GM11168 (cell line): Measurements from ENCODE around the gene ITSN1.
"Not testable (repeated sequence)": the region's sequence is repeated elsewhere in the genome, so short reads cannot be mapped to it uniquely, and the experiment has no call there.

ENCODE experiments used
- in situ Hi-C: fragments of 300-500 bp; cut with MboI; formaldehyde crosslinking; loops from one replicate; pipeline ENCODE4 v1.12.0; 2022; ENCODE audit warnings: low sequenced_read_pairs; ENCODE audit not compliant: unreplicated experiment

The ITSN1 gene

GRCh38 chr21:33761441-33762036, 119.2 kb downstream of the ITSN1 start:
- in situ Hi-C loops, result no loop called here

DNA sequence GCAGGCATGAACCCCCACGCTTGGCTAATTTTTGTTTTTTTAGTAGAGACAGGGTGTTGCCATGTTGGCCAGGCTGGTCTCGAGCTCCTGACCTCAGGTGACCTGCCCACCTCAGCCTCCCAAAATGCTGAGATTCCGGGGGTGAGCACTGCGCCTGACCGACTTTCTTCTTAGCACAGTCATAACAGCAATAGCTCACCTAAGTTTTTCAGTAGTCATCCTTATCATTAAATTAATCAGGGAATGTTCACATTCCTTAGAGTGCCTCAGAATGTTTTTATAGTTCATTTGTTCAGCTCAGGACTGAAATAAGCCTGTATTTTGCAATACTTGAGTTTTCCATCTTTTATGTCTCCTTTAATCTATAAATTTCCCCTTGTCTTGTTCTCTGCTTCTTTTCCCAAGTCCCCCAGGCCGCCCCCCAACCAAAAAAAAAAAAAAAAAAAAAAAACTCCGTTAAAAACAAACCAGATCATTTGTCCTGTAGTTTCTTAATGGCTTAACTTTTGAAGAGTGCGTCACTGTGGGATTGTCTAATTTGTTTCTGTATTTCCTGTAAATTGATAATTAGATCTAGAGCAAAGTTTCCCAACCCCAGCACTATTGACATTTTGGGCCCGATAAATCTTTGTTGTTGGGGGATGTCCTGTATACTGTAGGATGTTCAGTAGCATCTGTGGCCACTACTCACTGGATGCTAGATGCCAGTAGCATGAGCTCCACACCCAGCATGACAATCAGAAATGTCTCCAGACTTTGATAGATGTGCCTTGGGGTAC, 120.7 kb downstream of the ITSN1 start:
- in situ Hi-C loops, result no loop called here

DNA sequence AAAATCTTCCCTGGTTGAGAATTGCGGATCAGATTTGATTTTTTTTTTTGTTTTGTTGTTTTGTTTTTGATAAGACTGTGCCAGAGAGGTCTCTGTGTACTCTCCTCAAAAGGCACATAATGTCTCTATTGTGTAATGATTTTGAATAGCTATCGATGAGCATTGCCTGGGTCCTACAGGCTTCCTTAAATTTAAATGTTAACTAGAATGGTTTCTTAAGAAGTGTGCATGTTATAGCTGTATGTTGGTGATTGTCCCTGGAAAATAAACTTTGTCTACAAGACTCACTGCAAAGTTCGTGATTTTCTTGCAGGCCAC, 121.2 kb downstream of the ITSN1 start:
- in situ Hi-C loops, result no loop called here

DNA sequence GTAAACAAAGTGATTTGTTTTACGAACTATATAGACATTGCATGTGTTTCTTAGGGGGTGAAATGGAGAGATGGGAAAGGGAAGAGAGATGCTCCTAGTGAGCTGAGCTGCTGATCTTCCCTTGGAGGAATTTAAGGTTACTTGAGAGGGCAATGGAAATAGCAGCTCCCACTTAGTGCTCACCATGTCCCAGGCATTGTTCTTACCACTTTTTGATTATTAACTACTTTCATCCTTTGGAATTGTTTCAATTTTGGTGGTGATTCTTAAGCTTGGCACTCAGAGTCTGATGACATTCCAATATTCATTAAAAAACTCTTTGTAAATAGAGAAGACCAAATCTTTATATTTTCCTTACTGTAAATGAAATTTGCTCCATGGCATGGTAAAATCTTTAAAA, 124.9 kb downstream of the ITSN1 start:
- in situ Hi-C loops, result no loop called here

GRCh38 chr21:33767960-33768359, 125.7 kb downstream of the ITSN1 start:
- in situ Hi-C loops, result no loop called here

DNA sequence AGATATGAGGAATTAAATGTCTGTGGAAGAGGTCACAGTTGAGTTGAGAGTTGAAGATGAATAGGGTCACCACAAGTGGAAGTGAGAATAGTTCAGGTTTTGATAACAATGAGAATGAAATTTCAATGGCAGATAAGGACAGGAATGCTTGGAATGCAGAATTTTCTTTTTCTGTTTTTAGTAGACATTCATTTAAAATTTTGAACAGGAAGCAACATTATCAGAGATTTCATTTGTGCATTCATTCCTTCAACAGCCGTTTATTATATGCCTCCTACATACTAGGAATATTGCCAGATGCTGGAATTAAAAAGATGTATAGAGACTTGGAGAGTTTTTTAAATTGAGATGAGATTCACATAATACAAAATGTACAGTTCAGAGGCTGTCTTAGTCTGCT, 126.8 kb downstream of the ITSN1 start:
- in situ Hi-C loops, result no loop called here

DNA sequence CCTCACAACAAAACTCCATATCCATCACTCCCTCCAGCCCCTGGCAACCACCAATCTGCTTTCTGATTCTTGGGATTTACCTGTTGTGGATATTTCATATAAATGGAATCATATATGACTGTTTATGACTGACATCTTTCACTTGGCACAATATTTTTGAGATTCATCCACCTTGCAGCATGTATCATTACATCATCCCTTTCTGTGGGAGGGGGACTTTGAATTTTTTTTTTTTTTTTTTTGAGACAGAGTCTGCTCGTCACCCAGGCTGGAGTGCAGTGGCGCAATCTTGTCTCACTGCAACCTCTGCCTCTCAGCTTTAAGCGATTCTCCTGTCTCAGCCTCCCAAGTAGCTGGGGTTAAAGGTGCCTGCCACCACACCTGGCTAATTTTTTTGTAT, 128.2 kb downstream of the ITSN1 start:
- in situ Hi-C loops, result no loop called here

DNA sequence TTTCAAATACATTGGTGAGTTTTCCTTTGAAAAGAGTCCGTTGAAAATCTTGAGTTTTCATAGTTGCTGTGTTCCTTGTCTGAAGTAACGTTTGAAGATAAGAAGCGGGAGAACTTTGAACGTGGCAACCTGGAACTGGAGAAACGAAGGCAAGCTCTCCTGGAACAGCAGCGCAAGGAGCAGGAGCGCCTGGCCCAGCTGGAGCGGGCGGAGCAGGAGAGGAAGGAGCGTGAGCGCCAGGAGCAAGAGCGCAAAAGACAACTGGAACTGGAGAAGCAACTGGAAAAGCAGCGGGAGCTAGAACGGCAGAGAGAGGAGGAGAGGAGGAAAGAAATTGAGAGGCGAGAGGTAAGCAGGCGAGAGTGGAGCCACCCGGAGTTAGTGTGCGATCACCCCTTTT, 129.7 kb downstream of the ITSN1 start:
- in situ Hi-C loops, result no loop called here

DNA sequence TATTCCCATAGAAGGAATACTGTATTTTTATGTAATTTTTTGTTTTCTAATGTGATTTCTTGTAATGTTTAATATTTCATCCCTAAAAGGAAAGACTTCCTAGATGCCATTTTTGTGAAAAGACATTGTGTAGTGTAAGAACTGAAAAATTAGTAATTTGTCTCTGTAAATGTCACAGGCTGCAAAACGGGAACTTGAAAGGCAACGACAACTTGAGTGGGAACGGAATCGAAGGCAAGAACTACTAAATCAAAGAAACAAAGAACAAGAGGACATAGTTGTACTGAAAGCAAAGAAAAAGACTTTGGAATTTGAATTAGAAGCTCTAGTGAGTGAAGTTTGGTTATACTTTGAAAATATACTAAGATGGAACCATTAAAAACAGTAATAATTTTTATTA, 132.2 kb downstream of the ITSN1 start:
- in situ Hi-C loops, result no loop called here

- in situ Hi-C loops, result no loop called here
Measured at GRCh38 chr21:33775100-33775828, 133.0 kb downstream of the ITSN1 start.

DNA sequence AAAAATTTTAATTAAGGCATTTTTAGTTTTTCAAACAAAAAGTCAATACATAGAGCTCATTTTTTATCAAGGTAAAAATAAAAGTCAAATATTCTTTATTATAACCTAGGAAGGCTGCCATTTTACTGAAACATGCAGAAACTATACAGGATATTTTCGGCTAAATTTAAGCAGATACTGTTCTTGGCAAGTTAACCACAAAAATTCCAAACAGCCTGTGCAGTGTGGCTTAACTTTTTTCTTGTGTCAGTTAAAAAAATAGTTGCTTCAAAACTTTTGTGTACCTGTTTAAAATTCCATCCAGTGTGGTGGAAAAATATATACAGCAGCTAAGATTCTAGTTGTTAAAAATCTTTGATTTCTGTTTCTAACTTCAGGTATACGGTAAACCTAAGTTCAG, 138.3 kb downstream of the ITSN1 start:
- in situ Hi-C loops, result no loop called here

DNA sequence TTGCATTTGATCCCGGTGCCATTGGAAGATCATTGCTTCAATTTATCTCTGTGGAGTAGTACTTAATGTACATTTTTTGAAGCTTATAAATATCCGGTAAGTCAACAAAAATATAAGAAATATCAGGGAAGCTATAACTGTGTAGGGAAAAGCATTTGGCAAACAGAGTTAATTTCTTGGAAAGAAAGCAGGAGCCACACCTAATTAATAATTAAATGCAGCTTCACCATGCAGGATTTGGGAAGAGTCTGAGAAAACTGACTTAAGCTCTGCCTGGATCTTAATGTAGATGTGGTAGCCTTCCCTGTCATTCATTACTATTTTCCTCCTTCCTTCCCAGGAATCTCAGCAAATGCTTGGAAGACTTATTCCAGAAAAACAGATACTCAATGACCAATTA, 138.8 kb downstream of the ITSN1 start:
- in situ Hi-C loops, result no loop called here

GRCh38 chr21:33783187-33783979, 141.1 kb downstream of the ITSN1 start:
- in situ Hi-C loops, result no loop called here

DNA sequence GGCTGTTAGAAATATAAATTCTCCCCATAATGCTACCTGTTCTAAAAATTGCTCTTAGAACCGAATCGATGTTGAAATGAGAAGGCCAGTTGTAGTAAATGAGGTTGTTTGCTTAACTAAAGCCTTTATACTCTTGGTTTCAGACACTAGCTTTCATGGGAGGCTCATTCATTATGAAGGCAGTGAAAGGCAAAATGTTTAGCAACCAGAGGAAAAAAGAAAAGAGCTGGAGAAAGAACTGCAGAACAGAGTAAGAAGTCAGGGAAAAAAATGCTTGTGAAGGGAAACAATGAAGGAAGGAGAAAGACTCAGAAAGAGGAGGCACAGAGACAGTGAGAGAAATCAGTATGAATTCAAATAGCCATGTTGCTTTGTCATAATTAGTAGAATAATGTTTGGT, 145.1 kb downstream of the ITSN1 start:
- in situ Hi-C loops, result no loop called here

DNA sequence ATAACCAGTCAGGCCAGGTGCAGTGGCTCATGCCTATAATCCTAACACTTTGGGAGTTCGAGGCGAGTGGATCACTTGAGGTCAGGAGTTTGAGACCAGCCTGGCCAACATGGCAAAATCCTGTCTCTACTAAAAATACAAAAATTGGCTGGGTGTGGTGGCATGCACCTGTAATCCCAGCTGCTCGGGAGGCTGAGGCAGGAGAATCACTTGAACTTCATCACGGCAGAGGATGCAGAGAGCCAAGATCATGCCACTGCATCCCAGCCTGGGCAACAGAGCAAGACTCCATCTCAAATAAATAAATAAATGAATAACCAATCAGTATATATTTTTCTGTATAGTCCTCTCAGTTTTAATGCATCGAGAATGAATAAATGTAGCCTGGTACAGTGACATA, 146.1 kb downstream of the ITSN1 start:
- in situ Hi-C loops, result not testable (repeated sequence)

DNA sequence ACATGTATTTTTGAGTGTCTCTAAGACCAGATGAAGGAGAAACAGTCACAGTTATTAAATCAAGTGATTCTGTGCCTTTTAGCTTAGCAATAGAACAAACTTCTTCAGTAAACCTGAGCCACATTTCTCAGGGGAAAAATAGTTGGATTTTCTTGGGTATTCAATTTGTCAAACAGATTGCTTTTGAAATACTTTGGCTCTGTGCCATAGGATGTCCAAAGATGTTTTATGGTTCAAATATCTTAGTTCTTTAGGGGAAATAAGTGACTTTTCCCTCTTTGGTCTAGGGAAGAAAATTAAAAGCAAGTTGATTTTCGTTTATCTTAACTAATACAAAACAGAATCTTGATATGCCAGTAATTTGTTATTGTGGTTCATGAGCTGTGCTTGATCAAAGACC, 147.4 kb downstream of the ITSN1 start:
- in situ Hi-C loops, result no loop called here

GRCh38 chr21:33791073-33791472, 148.8 kb downstream of the ITSN1 start:
- in situ Hi-C loops, result no loop called here

GRCh38 chr21:33794596-33794995, 152.3 kb downstream of the ITSN1 start:
- in situ Hi-C loops, result no loop called here

GRCh38 chr21:33797565-33797964, 155.3 kb downstream of the ITSN1 start:
- in situ Hi-C loops, result no loop called here

DNA sequence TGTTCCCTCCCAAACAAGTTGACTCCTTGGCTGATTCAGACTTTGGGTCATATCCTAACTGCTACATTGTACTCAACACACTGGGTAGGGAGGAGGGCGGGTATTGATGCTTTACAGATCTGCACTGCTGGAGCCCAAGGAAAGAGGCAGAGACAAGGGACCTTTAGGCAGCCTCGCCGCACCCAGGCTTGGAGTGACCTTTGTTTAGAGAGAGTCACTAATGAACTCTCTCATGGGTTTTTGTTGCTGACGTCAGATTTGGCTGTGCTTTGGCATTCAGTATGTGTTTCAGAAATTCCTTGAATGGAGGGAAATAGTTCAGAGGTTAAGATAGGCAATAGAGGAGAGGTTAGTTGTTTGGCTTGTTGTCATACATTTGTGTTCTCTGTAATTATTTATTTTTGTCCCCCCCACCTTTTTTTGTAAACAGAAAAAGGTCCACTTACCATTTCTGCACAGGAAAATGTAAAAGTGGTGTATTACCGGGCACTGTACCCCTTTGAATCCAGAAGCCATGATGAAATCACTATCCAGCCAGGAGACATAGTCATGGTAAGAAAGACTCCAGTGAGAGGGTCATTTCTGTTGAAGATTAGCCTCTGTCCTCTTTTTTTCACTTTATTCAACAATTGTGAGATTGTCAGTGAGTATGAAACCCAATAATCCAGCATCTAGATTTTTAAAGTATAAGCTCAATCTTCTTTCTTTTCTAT, 157.2 kb downstream of the ITSN1 start:
- in situ Hi-C loops, result no loop called here
